ENCODE data around the gene PRH1.

The PRH1 gene

DNA sequence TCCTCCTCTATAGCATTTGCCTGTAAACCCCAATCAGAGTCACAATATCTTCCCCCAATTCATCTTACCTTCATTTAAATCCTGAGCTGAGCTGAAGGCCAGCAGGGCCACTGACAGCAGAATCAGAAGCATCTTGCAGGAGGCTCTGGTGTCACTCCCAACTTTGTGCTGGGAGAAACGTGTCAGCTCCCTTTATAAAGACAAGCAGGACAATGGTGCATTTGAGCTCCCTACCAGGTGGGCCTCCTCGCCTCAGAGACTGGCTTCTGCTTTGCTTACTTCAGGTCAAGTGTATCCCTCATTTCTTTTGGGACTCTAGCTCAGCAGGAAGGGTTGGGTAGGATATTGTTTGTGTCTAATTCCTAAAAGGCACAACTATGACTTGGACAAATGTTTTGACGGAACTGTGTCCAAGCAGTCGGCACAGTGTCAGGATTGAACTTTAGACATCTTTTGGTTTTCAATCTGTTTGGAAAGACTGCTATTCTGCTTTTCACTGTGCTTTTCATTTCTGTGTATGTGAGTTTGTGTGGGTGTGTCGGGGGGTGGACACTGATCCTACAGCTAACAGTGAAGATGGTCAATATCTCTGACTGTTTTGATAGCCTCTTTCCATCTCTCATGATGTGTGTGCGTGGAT lies at the start of gene PRH1:
Gene PRH1 (minus strand): TSS at position 170 of the 640 bp plus-strand sequence. CDS start 38 bp downstream, at position 132.
- no peak for DNase-seq

DNA sequence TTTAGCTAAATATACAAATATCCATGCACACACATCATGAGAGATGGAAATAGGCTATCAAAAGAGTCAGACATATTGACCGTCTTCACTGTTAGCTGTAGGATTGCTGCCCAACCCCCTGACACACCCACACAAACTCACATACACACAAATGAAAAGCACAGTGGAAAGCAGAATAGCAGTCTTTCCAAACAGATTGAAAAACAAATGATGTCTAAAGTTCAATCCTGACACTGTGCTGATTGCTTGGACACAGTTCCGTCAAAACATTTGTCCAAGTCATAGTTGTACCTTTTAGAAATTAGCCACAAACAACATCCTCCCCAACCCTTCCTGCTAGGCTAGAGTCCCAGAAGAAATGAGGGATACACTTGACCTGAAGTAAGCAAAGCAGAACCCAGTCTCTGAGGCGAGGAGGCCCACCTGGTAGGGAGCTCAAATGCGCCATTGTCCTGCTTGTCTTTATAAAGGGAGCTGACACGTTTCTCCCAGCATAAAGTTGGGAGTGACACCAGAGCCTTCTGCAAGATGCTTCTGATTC lies 44.8 kb upstream of the PRH1 start, which contains the start of gene PRH2:
Gene PRH2 (plus strand): TSS at position 491 of the 541 bp plus-strand sequence. CDS start 38 bp downstream, at position 529.
- DNase-seq, result no peak

DNA sequence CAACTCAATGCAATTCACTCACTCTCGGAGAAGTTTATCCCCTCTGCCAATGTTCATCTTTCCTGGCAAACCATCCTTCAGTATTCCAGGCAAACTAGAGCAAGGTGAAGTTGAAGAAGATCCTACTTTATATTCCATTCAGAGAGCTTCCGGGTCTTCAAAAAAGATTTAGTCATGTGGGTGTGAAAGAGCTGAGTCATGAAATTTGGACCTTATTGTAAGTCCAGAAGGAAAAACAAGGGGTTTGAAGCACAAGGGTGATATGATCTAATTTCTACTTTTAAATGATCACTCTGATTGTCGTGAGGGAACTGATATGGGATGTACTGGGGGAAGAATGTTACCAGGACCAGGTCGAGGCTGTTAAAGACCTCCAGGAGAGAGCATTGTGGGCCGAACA lies 42.2 kb upstream of the PRH1 start:
- DNase-seq, result no peak

DNA sequence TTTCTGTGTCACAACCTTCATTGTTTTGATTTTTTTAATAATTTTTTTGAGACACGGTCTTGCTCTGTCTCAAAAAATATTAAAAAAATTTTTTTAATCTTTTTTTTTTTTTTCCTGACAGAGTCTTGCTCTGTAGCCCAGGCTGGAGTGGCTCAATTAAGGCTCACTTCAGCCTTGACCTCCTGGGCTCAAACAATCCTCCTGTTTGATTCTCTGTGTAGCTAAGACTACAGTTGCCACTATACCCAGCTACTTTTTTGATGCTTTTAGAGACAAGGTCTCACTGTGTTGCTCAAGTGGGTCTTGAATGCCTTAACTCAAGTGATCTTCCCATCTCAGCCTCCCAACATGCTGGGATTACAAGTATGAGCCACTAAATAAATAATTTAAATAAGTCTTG lies 35.8 kb upstream of the PRH1 start:
- no peak for DNase-seq

DNA sequence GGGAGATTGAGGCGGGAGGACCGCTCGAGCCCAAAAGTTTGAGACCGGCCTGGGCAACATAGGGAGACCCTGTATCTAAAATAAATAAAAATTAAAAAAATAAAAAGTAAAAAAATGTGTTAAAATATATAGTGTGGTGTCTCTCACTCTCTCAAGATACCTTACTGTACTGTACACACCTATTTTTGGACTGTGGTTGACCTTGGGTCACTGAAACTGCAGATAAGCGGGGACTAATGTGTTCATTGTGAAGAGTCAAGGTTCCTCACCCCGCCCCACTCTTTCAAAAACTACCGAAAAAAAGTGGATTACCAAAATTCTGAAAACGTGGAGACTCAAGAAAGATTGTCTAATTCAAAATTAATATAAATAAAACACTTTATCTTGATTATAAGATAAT lies 26.3 kb upstream of the PRH1 start:
- no peak for DNase-seq

DNA sequence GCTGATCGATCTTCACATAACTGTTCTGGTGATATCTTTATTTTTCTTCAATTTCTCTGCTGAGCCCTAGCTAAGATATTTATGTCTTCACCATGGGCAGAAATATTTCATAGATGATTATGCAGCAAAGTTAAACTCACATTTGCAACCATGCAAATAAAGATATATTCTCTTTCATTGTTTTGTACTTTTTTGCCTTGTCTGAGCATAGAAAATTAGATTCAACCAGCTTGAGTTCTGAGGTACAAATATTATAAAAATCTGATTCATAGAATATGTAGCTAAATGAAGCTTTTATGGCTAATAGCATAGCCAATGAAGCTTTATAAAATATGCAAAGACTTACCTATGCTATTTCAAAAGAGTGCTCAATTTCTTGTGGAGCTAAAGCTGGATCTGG lies 25.4 kb upstream of the PRH1 start, which contains the start of gene TAS2R13:
Gene TAS2R13 (minus strand): TSS at position 101 of the 400 bp plus-strand sequence. CDS start 264 bp downstream, outside the sequence.
- DNase-seq, result no peak

DNA sequence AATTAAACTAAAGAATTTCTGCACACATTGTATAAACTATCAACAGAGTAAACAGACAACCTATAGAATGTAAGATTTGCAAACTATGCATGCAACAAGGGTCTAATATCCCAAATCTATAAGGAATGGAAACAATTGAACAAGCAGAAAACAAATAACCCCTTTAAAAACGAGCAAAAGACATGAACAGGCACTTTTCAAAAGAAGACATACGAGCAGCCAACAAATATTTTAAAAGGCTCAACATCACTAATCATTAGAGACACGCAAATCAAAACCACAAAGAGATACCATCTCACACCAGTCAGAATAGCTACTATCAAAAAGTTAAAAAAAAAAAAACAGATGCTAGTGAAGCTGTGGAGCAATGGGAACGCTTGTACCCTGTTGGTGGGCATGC lies 20.6 kb upstream of the PRH1 start:
- DNase-seq, result no peak

DNA sequence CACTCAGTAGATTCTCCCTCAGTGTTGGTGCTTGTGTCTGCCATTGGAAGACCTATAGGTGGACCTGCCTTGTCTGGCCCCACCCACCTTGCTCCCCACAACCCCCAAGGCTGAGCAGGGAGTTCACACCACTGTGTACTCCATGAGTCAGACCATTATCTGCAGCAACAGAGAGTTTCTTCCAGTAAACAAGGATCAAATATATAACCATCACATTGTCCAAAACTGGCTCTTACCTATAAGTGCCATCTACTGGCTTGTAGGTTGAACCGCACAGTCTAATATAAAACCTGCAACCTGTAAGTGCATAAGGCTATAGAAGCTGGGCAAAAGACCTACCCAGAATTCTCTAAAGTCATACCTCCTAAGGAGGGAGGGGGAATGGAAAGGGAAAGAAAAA lies 17.4 kb upstream of the PRH1 start:
- DNase-seq, result no peak

DNA sequence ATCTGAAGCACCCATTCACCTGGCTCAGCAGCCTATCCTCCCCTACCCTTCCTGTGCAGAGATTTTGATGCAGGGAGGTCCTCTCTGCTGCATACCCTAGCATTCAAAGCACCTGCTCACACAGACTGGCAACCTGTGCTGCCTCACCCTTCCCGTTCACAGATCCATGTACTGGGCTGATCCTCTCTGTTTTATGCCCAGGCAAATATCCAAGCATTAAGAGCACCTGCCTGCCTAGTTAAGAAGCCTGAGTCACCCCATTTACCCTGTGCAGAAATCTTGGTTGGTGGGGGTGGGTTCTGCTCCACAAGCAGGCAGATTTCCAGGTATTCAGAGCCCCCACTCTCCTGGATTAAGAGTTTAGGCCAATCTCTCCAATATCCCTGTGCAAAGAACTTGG lies 16.9 kb upstream of the PRH1 start:
- no peak for DNase-seq

DNA sequence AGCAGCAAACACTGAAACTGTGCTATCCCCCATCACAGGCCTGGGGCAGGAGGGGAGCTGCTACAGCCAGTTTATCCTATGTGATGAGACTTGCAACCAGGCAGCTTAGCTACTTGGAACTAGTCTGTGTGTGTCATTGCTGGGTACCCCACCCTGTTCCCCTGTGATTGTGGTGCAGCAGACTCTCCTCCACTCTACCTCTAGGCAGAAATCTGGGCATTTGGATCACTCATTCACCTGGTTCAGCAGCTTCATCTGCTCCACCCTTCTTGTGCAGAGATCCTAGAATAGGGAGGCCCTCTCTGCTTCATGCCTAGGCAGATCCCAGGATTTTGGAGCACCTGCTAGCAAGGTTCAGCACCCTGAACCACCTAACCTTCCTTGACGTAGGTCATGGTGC lies 16.5 kb upstream of the PRH1 start:
- no peak for DNase-seq

DNA sequence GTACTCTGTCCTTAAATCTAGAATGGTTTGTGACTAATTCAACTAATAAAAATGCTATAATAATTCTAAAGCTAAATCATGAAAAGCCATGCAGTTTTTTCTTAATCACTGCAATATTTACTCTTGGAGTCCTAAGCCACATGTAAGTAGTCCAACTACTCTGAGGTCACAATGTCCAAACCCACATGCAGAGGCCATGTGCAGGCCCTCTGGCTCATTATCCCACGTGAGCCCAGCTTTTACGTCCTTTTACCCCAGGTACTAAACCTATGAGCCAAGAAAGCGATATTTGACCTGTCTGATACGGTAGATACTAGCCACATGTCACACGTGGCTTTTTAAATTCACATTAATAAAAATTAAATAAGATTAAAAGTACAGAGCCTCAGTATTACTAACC lies 12.8 kb upstream of the PRH1 start:
- DNase-seq, result no peak

DNA sequence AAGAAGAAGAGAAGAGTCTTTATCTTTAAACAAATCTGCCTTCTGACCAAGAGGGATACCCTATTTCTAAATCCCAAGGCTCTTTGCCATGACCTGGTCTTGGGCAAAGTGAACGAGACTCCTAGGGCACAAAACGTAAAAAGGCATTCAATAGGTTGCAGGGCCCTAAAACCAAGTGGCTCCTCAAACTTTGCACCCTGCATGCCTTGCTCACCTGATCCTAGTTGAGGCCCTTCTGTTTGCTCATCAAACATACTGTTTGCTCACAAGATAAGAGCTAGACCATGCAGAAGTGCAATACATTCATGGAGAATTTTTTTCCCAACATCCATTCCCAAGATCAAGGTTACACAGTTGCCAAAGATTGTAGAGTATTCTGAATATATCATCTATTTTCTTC lies 7.9 kb upstream of the PRH1 start:
- no peak for DNase-seq

DNA sequence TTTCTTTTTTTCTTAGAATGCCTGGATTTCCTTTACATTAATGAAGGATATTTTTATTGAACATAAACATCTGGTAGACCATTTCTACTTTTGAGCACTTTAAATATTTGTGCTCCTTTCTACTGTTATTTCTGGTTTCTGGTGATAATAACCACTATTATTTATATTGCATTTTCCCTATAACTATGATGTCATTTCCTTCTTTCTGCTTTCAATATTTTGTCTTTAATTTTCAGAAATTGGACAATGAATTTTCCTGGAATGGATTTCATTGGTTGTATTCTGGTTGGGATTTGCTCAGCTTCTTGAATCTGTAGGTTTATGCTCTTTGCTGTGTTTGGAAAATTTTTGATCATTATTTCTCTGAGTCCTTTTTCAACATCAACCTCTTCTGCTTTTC lies 5.2 kb upstream of the PRH1 start:
- DNase-seq, result no peak

DNA sequence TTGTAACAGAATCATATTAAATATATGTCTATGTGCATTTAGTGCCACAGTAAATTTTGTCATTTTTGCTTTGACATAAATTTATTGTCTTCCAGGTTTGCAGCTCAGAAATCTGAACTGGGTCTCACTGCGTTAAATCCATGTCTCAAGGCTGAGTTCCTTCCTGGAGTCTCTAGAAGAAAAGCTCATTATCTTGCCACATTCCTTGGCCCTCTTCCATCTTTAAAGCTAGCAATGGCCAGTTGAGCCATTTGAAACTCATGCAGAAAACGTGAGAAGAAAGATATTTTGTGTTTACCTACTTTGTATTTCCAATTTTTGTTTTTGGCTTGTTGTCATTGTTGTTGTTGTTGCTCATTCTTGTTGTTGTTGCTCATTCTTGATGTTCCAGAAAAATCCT lies 10.7 kb downstream of the PRH1 start:
- DNase-seq, result no peak

DNA sequence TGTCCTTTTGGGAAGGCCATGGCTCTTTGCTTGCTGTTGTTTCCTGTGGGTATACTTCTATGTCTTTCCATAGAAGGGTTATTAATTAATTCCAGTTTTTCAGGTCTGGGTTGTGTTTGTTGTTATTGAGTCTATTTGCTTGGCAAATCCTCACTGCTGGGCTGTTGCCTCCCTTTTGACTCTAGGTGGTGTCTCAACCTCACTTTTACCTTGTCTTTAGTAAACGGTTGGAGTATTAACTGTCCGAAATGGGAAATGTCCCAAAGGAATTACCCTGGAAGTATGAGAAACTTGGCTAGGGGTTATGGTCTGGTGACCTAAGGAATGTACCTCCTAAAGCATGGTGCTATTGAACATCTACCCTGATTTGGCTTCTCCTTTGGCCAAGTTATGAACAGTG lies 16.7 kb downstream of the PRH1 start:
- no peak for DNase-seq

DNA sequence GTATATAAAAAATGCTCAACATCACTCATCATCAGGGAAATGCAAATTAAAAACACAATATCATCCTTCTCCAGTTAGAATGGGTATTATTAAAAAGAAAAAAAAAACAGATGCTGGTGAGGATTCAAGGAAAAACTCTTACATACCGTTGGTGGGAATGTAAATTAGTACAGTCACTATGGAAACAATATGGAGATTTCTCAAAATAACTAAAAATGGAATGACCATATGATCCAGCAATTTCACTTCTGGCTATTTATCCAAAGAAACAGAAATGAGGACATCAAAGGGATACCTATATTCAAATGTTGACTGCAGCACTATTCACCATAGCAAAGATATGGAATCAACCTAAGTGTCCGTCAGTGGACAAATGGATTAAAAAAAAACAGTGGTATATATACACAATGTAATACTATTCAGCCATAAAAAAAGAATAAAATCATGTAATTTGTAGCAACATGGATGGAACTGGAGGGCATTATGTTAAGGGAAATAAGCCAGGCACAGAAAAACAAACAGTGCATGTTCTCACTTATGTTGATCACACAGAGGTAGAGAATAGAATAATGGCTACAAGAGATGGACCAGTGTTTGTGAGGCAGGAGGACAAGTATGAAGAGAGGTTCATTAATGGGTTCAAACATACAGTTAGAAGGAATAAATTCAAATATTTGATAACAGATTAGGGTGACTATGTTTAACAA lies 20.4 kb downstream of the PRH1 start:
- DNase-seq, result no peak

DNA sequence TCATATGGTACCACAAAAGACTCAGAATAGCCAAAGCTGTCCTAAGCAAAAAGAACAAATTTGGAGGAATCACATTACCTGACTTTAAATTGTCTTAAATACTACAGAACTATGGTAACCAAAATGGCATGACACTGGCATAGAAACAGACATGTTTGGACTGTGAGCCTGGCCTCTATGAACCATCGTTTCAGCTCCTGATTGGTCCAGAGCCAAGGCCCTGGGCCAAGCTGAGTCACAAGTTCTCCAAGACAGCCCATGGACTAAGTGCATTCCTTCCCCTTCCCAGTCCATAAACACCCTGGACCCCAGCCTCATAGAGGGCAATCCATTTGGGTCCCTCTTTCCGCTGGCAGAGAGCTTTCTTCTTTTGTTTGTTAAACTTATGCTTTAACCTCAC lies 22.7 kb downstream of the PRH1 start:
- no peak for DNase-seq

DNA sequence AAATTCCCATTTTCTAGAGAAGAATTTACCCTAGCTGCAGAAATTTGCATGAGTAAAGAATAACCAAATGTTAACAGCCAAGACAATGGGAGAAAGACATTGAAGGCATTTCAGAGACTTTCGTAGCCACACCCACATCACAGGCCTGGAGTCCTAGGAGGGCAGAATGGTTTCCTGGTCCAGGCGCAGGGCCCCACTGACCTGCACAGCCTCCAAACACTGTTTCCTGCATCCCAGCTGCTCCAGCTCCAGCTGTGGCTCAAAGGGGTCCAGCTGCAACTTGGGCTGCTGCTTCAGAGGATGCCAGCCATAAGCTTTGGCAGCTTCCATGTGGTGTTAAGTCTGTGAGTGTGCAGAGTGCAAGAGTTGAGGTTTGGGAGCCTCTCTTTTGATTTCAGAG lies 28.2 kb downstream of the PRH1 start:
- DNase-seq, result no peak

DNA sequence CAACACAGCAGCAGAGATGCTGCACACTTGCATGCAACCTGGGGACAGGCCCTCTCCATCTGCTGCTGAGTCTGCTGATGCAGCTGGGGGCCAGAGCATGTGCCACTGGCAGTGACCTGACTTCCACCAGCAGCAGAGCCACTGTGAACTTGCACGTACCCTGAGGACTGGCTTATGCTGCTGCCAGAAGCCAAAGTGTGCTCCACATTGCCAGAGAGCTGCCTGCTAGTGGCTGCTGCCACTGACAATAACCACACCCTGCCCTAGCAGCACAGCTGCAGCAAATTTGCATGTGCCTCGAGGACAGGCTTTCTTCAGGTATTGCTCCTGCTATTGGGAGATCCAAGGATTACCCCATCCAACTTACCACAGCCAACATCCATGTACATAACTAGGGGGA lies 30.3 kb downstream of the PRH1 start:
- no peak for DNase-seq

DNA sequence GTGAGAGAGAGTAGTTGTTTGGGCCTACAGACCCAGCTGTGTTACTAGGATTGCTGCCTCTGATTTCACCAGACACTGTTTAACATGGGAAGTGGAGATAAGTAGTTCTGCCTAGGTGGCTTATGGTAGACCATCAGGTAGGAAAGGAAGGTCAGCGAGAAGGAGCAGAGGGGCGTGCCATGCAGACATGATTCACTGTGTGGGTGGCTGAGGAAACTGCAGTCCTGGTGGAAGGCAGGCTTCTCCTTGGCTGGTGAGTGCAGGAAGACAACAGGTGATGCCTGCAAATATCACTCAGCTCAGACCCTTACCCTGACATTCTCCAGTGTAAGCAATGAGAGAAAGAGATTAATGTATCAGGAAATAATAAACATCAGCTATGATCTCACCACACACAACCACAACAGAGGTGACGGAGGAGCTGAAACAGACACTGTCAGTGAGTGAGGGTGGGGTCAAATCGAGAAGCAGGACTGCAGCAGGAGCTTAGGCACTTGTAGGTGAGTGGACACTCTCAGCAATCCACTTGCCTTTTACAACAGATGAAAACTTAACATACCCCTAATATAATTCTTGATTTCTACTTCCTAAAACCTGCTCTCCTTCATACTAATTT lies 32.7 kb downstream of the PRH1 start:
- no peak for DNase-seq

DNA sequence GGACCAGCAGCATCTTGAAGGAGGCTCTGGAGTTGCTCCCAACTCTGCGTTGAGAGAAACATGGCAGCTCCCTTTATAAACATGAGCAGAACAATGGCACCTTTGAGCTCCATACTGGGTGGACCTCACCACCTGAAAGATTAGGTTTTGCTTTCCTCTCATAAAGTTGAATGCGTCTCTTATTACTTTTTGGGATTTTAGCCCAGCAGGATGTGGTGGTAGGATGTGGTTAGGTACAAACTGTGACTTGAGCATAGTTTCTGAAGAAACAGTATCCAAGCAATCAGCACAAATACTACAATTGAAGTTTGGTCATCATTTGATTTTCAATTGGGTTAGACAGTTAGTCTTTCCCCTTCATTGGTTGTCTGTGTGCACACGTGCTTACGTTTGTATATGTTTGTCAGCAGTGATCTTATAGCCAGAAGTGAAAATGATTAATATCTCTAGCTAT lies 34.6 kb downstream of the PRH1 start, which contains the start of gene PRR4:
Gene PRR4 (minus strand): TSS at position 51 of the 454 bp plus-strand sequence. CDS start 38 bp downstream, at position 13.
- DNase-seq, result no peak

DNA sequence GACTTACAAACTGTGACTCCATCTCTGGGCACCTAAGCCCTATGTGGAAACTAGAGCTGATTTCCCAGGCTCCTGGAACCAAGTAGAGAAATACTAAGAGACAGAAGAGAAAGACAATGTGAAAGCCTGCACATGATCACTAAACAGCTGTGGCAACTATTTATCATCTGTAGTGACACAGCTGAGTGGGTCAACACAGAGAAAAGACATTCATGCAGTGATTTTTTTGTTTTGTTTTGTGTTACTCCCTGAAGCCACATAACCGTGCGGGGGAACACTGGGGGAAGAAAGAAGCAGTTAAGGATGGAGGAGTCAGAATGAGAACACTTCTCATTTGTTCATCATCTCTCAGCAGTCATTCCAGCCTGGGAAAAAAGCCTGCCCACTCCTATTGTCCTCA lies 36.3 kb downstream of the PRH1 start:
- no peak for DNase-seq

DNA sequence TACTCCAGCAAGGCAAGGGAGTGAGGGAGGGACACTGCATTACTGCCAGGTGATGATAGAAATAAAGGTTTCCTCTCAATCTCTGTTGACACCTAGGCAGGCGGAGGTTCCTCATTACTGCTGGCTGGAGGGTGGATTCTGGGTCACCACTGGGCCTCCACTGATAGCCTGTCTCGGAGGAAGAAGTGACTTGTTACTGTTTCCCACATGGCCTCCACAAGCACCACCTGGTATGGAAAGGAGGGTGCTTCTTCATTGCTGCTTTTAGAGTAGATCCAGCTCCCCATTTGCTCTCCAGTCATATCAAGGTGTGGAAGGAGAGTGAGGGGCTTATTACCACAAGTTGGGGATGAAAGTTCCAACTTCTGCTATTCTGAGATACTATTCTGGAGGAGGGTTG lies 41.2 kb downstream of the PRH1 start:
- no peak for DNase-seq

DNA sequence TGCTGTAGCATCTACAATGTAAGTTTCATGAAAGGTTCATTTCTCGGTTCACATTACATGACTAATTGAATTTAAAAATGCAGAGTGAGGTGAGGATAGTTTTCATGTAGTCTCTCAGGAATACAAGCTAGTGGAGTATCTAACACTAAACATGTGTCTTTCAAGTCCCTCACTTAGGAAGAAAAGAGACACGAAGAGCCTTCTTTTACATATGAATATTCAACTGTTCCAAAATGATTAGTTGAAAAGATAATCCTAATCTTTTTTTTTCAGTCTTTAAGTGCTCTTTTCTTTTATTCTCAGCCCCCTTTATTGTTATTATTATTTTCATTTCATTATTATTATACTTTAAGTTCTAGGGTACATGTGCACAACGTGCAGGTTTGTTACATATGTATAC lies 45.6 kb downstream of the PRH1 start:
- DNase-seq, result no peak

All from DMS79 (cell line).